ENCODE measurements around the gene LTBP1. TPM values are rescaled to one million over a fixed set of nuclear protein-coding genes. Genes with fewer than 3 reads are reported as not detected.

Gene LTBP1
- total RNA-seq, 1 experiment from 2014 or later = 13.9 TPM

DNA sequence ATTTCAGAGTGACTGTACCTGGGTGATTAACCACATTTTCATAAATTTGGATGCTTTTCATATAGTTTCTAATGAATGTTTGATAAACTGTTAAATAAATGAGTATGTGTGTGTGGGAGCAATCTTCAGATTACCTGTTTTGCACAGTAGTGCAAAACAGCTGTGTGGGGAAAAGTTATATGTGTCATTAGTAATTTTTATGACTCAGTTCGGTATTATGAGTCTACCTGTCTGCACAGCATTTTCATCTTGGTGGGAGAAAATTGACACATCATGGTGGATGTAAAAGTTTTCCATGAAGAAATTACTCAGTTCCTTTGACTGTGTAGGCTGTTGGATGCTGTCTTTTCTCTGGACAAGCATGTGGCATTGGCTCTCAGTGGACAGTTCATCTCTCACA, 43.8 kb downstream of the LTBP1 start:
- H3K9me3 Mint-ChIP-seq (ENCODE audit: low read depth, unreplicated experiment) = no peaks in the 10 kb centered on the region

DNA sequence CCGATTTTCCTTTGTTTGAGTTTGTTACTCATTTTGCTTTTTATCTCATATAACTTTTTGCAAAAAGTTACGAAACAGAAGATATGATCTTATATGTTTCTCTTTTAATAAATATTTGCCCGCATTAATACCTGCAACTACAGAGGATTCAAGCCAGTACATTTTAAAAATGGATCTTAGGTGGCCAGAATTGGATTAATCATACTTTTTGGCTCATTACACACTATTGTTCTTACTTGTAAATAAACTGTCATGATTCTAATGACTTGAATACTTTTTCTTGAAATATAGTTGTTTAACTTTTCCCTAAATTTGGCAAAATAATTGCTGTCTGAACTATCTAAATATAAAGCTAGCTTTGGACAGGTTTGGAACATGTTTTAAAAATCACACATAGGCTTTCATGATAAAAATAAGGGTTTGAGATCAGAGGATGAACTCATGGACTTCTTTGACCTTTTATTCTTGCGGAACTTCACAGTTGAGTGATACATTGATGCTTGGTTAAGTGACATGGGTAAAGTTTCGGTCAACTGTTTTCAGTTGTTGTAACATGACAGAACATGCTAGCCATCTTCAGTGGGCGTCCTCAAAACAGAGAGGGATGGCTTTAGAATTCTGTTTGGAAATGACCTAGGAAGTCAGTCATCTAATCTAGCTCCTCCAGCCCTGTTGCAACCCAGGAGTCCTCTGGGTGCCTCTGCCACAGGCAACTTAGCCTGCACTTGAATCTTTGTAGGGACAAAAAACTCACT, 44.5 kb downstream of the LTBP1 start:
- no peaks in the 10 kb centered on the region for H3K4me1 Mint-ChIP-seq (ENCODE audit: low read depth, unreplicated experiment)
- no TSS peak for BruUV-seq (replicated peaks)
- TF ChIP-seq, protein P1, sequence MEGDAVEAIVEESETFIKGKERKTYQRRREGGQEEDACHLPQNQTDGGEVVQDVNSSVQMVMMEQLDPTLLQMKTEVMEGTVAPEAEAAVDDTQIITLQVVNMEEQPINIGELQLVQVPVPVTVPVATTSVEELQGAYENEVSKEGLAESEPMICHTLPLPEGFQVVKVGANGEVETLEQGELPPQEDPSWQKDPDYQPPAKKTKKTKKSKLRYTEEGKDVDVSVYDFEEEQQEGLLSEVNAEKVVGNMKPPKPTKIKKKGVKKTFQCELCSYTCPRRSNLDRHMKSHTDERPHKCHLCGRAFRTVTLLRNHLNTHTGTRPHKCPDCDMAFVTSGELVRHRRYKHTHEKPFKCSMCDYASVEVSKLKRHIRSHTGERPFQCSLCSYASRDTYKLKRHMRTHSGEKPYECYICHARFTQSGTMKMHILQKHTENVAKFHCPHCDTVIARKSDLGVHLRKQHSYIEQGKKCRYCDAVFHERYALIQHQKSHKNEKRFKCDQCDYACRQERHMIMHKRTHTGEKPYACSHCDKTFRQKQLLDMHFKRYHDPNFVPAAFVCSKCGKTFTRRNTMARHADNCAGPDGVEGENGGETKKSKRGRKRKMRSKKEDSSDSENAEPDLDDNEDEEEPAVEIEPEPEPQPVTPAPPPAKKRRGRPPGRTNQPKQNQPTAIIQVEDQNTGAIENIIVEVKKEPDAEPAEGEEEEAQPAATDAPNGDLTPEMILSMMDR (IDR thresholded peaks at IDR 0.05; ENCODE audit: unreplicated experiment) = no peak
- CTCF ChIA-PET = no interaction called here
- H3K9me3 Mint-ChIP-seq (ENCODE audit: low read depth, unreplicated experiment) = no peaks in the 10 kb centered on the region
- H3K4me3 Mint-ChIP-seq (ENCODE audit: low read depth, unreplicated experiment) = no peak overlapping the region
- intact Hi-C loops (cut with micrococcal nuclease; ENCODE audit: unreplicated experiment) = no loop called here
- H3K27me3 Mint-ChIP-seq (ENCODE audit: unreplicated experiment) = peaks cover 13% of the 10 kb centered on the region
- DNase-seq = no peak
- no peaks in the 10 kb centered on the region for H3K36me3 Mint-ChIP-seq (ENCODE audit: insufficient read depth, unreplicated experiment)
- no peak overlapping the region for H3K27ac Mint-ChIP-seq (ENCODE audit: unreplicated experiment)

More for the DNA sequence above, 43.8 kb downstream of the LTBP1 start:
- CTCF ChIA-PET = no interaction called here
- DNase-seq = no peak
- no TSS peak for BruUV-seq (replicated peaks)
- intact Hi-C loops (cut with micrococcal nuclease; ENCODE audit: unreplicated experiment) = no loop called here
- H3K4me1 Mint-ChIP-seq (ENCODE audit: low read depth, unreplicated experiment) = no peaks in the 10 kb centered on the region
- TF ChIP-seq, protein P1 (IDR thresholded peaks at IDR 0.05; ENCODE audit: unreplicated experiment) = no peak
- H3K36me3 Mint-ChIP-seq (ENCODE audit: insufficient read depth, unreplicated experiment) = no peaks in the 10 kb centered on the region
- peaks cover 13% of the 10 kb centered on the region for H3K27me3 Mint-ChIP-seq (ENCODE audit: unreplicated experiment)
- H3K4me3 Mint-ChIP-seq (ENCODE audit: low read depth, unreplicated experiment) = no peak overlapping the region
- H3K27ac Mint-ChIP-seq (ENCODE audit: unreplicated experiment) = no peak overlapping the region

DNA sequence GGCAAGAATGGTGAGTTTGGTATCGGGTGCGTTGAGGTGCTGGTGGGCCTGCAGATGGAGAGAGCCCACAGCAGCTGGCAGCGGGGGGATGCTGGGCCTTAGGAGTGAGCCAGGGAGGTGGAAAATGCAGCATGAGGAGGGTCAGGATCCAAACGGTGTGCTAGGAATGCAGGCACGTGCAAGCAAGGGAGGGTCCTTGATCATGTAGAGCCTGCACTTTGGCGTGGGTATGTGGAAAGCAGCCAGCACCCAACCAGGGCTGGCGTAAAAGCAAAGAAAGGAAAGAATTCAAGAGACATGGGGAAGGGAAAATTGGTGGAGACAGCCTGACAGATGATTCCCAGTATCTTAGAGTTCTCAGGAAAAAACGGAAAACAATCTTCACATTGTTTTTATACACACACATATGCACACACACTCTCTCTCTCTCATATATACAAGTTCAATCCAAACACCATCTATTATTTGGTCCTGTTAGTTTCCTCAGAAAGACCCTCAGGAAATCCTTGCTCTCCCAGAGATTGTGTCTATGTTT, 46.3 kb downstream of the LTBP1 start:
- TF ChIP-seq, protein P1 (IDR thresholded peaks at IDR 0.05; ENCODE audit: unreplicated experiment) = no peak
- DNase-seq = no peak
- Mint-ChIP-seq H3K4me1 (ENCODE audit: low read depth, unreplicated experiment) (no peaks in the 10 kb centered on the region), H3K27me3 (ENCODE audit: unreplicated experiment) (peaks cover 13% of the 10 kb centered on the region), H3K9me3 (ENCODE audit: low read depth, unreplicated experiment) (no peaks in the 10 kb centered on the region), H3K4me3 (ENCODE audit: low read depth, unreplicated experiment) (no peak overlapping the region), H3K36me3 (ENCODE audit: insufficient read depth, unreplicated experiment) (no peaks in the 10 kb centered on the region), H3K27ac (ENCODE audit: unreplicated experiment) (no peak overlapping the region)
- intact Hi-C loops (cut with micrococcal nuclease; ENCODE audit: unreplicated experiment) = no loop called here
- no TSS peak for BruUV-seq (replicated peaks)
- CTCF ChIA-PET = no interaction called here

DNA sequence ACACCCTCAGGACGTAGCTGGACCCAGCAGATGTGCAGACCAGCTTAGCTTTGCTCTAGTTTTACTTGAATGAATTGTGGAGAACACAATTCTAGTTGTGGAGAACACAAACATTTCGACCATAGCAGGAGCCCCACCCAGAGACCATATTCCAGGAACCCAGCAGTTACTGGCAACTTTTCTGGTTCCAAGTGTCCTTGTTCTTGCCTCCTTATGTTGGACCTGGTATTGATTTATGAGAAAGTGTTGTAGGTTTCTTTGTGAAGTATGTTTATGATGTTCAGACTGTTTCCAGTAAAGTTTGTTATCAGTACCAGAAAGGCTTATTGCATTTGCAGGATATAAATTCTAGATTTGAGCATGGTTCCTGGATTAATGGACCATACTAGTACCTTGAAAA, 51.0 kb downstream of the LTBP1 start:
- TF ChIP-seq, protein P1 (IDR thresholded peaks at IDR 0.05; ENCODE audit: unreplicated experiment) = no peak
- CTCF ChIA-PET = no interaction called here
- no peaks in the 10 kb centered on the region for H3K9me3 Mint-ChIP-seq (ENCODE audit: low read depth, unreplicated experiment)
- no peak overlapping the region for H3K27ac Mint-ChIP-seq (ENCODE audit: unreplicated experiment)
- no TSS peak for BruUV-seq (replicated peaks)
- H3K36me3 Mint-ChIP-seq (ENCODE audit: insufficient read depth, unreplicated experiment) = no peaks in the 10 kb centered on the region
- peaks cover under 1% of the 10 kb centered on the region for H3K27me3 Mint-ChIP-seq (ENCODE audit: unreplicated experiment)
- DNase-seq = no peak
- intact Hi-C loops (cut with micrococcal nuclease; ENCODE audit: unreplicated experiment) = no loop called here
- no peak overlapping the region for H3K4me3 Mint-ChIP-seq (ENCODE audit: low read depth, unreplicated experiment)
- peaks cover 10% of the 10 kb centered on the region for H3K4me1 Mint-ChIP-seq (ENCODE audit: low read depth, unreplicated experiment)

Data from Calu3 (cell line).